HL-60 (cell line): ENCODE data around the gene CLEC2D.

Experiments used
- CTCF ChIP-seq: IDR thresholded peaks from one replicate; pipeline ENCODE4 v1.5.1; 2011; ENCODE audit warnings: low read length, control low read depth, inconsistent platforms; ENCODE audit not compliant: insufficient read depth
- REST ChIP-seq: IDR thresholded peaks from 2 replicates; pipeline ENCODE4 v1.6.1; 2012; ENCODE audit warnings: low read depth; ENCODE audit not compliant: insufficient replicate concordance

GRCh38 chr12:9698681-9699080 is 29.2 kb downstream of the CLEC2D start:
- no peak for TF ChIP-seq REST
- no peak for TF ChIP-seq CTCF
